Kidney capillary endothelial cell (primary cell): ENCODE measurements around the gene PACS1.
"Not testable (repeated sequence)": the region's sequence is repeated elsewhere in the genome, so short reads cannot be mapped to it uniquely, and the experiment has no call there.

Experiments used
- DNase-seq: peaks from one replicate; pipeline ENCODE4 v3.0.0-alpha.2; 2018; ENCODE audit warnings: low spot score

Gene PACS1

DNA sequence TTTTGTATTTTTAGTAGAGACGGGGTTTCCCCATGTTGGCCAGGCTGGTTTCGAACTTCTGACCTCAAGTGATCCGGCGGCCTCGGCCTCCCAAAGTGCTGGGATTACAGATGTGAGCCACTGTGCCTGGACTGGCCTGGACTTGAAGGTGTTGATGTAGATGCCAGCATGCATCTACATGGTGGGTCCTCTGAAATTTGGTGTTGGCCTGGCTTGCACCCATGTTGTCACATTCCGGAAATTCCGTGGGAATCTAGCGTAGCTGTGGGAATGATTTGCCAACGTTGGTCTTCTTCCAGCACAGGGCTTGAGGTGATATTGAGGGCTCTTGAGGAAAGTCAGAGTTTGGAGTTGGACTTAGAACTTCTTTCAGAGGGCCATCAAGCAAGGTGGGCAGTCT is 6.5 kb downstream of the PACS1 start:
- DNase-seq = no peak

DNA sequence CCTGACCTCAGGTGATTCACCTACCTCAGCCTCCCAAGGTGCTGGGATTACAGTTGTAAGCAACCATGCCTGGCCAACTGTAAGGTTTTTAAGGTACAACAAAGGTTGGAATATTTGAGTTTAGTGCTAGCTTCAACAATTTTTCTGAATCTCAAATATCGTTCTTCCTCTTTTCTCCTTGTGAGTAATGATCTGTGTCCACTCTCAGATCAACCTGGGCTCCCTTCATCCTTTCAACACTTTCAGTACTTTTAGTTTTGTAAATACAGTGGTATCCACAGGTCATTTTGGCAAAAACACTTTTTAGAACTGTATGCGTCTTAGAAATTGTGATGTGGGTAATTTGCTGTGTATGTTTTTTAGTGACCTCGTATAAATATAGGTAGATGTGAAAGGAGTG is 7.9 kb downstream of the PACS1 start:
- no peak for DNase-seq

DNA sequence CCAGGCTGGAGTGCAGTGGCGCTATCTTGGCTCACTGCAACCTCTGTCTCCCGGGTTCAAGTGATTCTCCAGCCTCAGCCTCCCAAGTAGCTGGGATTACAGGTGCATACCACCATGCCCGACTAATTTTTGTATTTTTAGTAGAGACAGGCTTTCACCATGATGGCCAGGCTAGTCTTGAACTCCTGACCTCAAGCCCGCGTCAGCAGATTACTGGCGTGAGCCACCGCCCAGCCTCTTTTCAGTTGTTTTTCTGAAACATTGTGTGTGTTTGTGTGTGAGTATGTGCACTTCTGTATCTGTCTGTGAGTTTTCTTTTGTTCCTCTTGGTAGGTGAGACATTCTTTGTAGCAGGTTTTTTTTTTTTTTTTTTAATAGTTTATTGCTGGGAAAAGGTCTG is 8.9 kb downstream of the PACS1 start:
- DNase-seq = not testable (repeated sequence)

GRCh38 chr11:66080055-66080817 is 10.2 kb downstream of the PACS1 start:
- no peak for DNase-seq

DNA sequence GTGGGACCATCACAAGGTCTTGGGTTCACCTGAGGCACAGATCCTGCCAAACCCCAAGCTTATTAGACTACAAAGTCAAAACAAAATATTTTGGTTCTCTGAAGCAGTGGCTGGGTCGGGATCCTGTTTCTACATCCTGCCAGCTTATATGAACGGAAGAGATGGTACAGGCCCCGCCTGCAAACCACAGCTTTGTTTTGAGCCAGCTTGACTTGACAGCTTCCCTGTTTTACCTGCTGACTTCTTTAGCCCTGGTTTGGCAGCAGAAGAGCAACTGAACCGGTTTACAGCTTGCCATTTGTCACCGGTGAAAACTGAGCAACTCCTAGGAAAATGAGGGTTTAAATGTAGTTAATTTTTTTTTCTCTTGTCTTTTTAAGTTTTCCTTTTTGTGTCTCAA is 11.4 kb downstream of the PACS1 start:
- no peak for DNase-seq

GRCh38 chr11:66082946-66083698 is 13.1 kb downstream of the PACS1 start:
- no peak for DNase-seq

DNA sequence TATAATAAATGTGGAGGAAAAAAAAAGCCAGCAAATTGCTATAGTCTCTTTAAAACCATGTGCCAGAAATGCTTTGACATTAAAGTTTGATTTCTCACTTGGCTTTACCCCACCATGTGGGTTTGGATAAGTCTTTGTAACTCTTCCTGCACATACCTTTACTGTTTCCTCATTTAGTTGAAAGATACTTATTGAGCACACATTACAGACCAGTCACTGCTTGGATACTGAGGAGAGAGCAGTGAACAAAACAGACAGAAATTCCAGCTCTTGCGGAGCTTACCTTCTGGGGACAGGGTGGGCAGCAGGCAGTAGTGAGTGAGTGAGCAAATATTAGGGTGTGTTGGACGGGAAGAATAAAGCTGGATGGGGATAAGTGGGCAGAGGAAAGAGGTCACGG is 13.7 kb downstream of the PACS1 start:
- DNase-seq = no peak

- no peak for DNase-seq
These were observed 14.9 kb downstream of the PACS1 start for GRCh38 chr11:66084821-66085475.

- no peak for DNase-seq
These were observed 17.3 kb downstream of the PACS1 start for GRCh38 chr11:66087148-66087908.

- no peak for DNase-seq
These were observed 19.0 kb downstream of the PACS1 start for GRCh38 chr11:66089067-66089466.

DNA sequence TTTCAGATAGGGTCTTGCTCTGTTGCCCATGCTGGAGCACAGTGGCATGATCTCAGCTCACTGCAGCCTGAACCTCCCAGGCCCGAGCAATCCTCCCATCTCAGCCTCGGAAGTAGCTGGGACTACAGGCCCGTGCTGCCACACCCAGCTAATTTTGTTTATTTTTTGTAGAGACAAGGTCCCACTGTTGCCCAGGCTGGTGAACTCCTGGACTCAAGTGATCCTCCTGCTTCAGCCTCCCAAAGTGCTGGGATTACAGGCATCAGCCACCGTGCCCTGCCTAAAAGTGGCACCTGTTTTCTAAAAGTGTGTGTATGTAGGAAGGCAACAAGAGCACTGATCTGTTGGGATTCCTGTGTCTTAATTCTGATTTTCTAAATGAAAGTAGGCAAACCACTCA is 20.2 kb downstream of the PACS1 start:
- no peak for DNase-seq

DNA sequence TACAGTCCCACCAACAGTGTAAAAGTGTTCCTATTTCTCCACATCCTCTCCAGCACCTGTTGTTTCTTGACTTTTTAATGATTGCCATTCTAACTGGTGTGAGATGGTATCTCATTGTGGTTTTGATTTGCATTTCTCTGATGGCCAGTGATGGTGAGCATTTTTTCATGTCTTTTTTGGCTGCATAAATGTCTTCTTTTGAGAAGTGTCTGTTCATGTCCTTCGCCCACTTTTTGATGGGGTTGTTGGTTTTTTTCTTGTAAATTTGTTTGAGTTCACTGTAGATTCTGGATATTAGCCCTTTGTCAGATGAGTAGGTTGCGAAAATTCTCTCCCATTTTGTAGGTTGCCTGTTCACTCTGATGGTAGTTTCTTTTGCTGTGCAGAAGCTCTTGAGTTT is 22.1 kb downstream of the PACS1 start:
- DNase-seq = not testable (repeated sequence)

DNA sequence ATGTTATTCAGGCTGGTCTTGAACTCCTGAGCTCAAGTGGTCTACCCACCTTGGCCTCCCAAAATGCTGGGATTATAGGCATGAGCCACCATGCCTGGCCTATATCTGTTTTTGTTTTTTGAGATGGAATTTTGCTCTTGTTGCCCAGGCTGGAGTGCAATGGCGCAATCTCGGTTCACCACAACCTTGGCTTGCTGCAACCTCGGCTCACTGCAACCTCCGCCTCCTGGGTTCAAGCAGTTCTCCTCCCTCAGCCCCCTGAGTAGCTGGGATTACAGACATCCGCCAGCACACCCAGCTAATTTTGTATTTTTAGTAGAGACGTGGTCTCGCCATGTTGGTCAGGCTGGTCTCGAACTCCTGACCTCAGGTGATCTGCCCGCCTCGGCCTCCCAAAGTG is 29.7 kb downstream of the PACS1 start:
- DNase-seq = not testable (repeated sequence)

DNA sequence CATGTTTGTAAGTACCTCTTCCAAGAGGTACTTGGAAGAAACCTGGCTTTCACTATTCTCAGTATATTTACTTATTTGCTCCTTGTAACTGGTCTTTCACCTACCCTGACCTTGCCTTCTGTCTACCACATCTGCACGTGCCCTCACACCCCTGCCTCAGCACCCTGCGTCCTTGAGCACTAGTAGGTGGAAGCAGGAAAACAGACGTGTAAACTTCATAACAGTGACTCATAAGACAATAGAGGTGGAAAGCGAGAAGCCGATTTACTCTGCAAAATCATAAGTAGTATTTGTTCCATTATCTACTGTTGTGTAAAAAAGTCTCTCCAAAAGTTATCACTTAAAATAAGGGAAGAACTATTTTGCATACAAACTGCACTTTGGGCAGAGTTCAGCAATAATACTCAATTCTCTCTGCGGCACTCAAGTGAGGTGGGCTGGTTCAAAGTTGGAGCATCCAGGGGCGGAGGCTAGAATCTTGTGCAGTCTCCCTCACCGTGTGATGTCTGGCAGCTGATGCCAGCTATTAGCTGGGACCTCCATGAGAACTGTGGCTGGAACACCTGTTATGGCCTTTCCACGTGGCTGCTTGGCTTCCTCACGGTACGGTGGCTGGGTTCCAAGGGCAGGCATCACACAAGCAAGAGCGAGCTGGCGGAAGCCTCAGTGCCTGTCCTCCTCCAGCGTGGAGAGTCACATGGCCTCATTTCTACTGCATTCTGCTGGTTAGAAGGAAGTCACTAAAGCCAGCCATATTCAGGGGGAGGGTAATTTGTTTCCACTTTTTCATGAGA is 30.4 kb downstream of the PACS1 start:
- DNase-seq = no peak

DNA sequence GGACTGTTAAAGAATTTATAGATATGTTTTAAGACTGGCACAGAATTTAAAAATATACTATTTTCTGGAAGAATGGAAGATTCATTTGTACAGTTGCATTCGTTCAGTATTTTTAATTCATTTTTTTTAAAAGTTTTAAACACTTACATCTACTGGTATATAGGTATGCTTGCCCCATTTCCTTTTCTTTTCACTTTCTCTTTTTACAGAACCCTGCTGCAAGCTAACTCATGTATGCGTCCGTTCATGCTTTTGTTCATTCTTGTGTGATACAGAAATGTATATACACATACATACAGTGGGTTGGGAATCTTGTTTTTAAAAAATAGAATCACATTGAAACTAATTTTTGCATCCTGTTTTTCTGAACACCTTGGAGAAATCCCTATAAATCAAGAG is 31.0 kb downstream of the PACS1 start:
- DNase-seq = no peak

GRCh38 chr11:66104057-66104638 is 34.1 kb downstream of the PACS1 start:
- no peak for DNase-seq

- DNase-seq = no peak
These were observed 36.9 kb downstream of the PACS1 start for GRCh38 chr11:66106786-66107599.

DNA sequence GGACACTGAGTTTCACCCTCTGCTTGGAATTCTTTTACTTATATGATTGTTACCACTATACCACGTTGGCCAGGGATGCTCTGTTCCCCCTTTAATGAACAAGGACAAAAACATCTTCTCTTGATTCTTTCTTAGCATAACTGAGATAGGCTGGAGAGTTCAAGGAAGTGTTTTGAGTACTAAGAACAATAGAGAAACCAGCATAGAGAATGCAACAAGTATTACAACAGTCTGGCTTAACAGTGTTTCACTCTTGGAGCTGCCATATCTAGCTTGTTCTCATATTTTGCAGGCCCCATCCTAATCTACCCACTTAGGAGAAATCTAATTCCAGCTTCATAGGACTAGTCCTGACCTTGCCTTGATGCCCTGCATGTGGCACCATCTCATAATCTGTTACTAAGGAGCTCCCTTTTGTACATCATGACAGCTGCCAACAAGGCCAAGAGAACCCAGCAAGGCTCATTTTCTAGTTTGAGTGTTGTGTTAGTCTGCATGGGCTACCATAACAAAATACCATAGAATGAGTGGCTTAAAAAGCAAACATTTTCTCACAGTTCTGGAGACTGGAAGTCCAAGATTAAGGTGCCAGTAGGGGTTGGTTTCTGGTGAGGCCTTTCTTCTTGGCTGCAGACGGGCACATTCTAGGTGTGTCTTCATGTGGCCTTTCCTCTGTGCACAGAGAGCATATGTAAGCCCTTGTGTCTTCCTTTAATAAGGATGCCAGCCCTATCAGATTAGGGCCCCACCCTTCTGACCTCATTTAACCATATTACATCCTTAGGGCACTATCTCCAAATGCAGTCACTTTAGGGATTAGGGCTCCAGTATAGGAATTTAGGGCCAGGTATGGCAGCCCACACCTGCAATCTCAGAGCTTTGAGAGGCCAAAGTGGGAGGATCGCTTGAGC is 37.8 kb downstream of the PACS1 start:
- no peak for DNase-seq

- no peak for DNase-seq
These were observed 39.2 kb downstream of the PACS1 start for GRCh38 chr11:66109294-66109693.
